ENCODE data around the gene TAF4. TPM values are rescaled to one million over a fixed set of nuclear protein-coding genes. Genes with fewer than 3 reads are reported as not detected.

The TAF4 gene
- total and polyA plus RNA-seq, 2 of the 13 experiments (the other 11 are each of a cell fraction or from before 2014, with no cell fraction given), result 5.9 to 12.0 TPM

- TF ChIP-seq ZBTB4 (CRISPR knock-in tag; IDR thresholded peaks at IDR 0.05; ENCODE audit: borderline replicate concordance) (no peak), ZNF280D (CRISPR knock-in tag; IDR thresholded peaks at IDR 0.05) (no peak), BHLHE40 (IDR thresholded peaks at IDR 0.05; ENCODE audit: low read length) (no peak), ZBTB2 (CRISPR knock-in tag; IDR thresholded peaks at IDR 0.05; ENCODE audit: low read depth) (no peak), ZNF484 (CRISPR knock-in tag; IDR thresholded peaks at IDR 0.05; ENCODE audit: borderline replicate concordance, low read depth) (no peak), ZNF691 (CRISPR knock-in tag; IDR thresholded peaks at IDR 0.05; ENCODE audit: borderline replicate concordance, low read depth) (no peak), RXRA (CRISPR knock-in tag; IDR thresholded peaks at IDR 0.05) (peak; percentile 72; the same call in 1 of the 2 replicates), ESRRA (CRISPR knock-in tag; IDR thresholded peaks at IDR 0.05; ENCODE audit: low read depth) (no peak), ZNF784 (CRISPR knock-in tag; IDR thresholded peaks at IDR 0.05; ENCODE audit: borderline replicate concordance) (peak; percentile 56; the same call in 1 of the 2 replicates), SOX13 (IDR thresholded peaks at IDR 0.05) (peak; percentile 70; the same call in 1 of the 2 replicates), SOX13 (CRISPR knock-in tag; conservative IDR thresholded peaks at IDR 0.05 in 1 of 2, IDR thresholded peaks at IDR 0.05 in 1 of 2) (peak in 1 of 2 experiments; percentile 57; a peak in 3 of 4 replicates), KAT2B (IDR thresholded peaks at IDR 0.05; ENCODE audit: borderline replicate concordance, low read depth, low read length) (no peak), SMC3 (IDR thresholded peaks at IDR 0.05; ENCODE audit: low read length) (0 out of 2 replicates have a peak, but pooled peaks have one; percentile 26), ZNF33A (CRISPR knock-in tag; IDR thresholded peaks at IDR 0.05; ENCODE audit: borderline replicate concordance) (no peak), ZNF652 (CRISPR knock-in tag; IDR thresholded peaks at IDR 0.05; ENCODE audit: borderline replicate concordance, low read depth) (no peak; the same call in 1 of the 2 replicates), FOXO1 (CRISPR knock-in tag; IDR thresholded peaks at IDR 0.05) (no peak; the same call in 1 of the 2 replicates), THYN1 (CRISPR knock-in tag; IDR thresholded peaks at IDR 0.05; ENCODE audit: borderline replicate concordance, low read depth) (no peak), HBP1 (CRISPR knock-in tag; IDR thresholded peaks at IDR 0.05; ENCODE audit: low read depth) (peak; percentile 42; the same call in 1 of the 2 replicates)
Observed at GRCh38 chr20:62066983-62067433, 1.3 kb upstream of the TAF4 start (continued).

Measured in HepG2 (cell line).